Adrenal gland (tissue), 12 donors: ENCODE data around the gene PSAT1. TPM values are rescaled to one million over a fixed set of nuclear protein-coding genes. Genes with fewer than 3 reads are reported as not detected.
"Not testable (repeated sequence)": the region's sequence is repeated elsewhere in the genome, so short reads cannot be mapped to it uniquely, and the experiment has no call there.

Experiments used
- DNase-seq, 7 donors: peaks; one replicate each; pipeline ENCODE4 v3.0.0-alpha.2; 2019 to 2020
- H3K27ac ChIP-seq, 5 donors: fragments of 200-600 bp; sonication (generic) in 4 of 5; 1 replicate in 3 of 5; 2 replicates in 2 of 5; pipeline versions ENCODE4 v1.5.1 to v1.8.0; 2016 to 2020; ENCODE audit warnings: mild to moderate bottlenecking in 1 of 5
- H3K27me3 ChIP-seq: fragments of 200-600 bp; 2 replicates; pipeline ENCODE4 v1.8.0; 2021
- H3K36me3 ChIP-seq, 2 donors: fragments of 200-600 bp; replicated peaks in 1 of 2; 1 replicate in 1 of 2; 2 replicates in 1 of 2; pipeline versions ENCODE4 v1.5.1 to v1.8.0; 2018 to 2022
- H3K4me1 ChIP-seq, 2 donors: fragments of 200-600 bp; replicated peaks in 1 of 2; 1 replicate in 1 of 2; 2 replicates in 1 of 2; pipeline versions ENCODE4 v1.5.1 to v1.8.0; 2018 to 2021
- H3K4me3 ChIP-seq, 4 donors: fragments of 200-600 bp; sonication (generic) in 3 of 4; one replicate each; pipeline ENCODE4 v1.5.1; 2016 to 2018
- H3K9me3 ChIP-seq, 3 donors: fragments of 200-600 bp; sonication (generic) in 1 of 3; replicated peaks in 1 of 3; 1 replicate in 2 of 3; 2 replicates in 1 of 3; pipeline versions ENCODE4 v1.5.1 to v1.8.0; 2016 to 2021
- POLR2A ChIP-seq, 2 donors: fragments of 450-650 bp; IDR thresholded peaks; one replicate each; pipeline ENCODE4 v1.6.1; 2017; ENCODE audit warnings: antibody characterized with exemption in 2 of 2, mild to moderate bottlenecking in 2 of 2, moderate library complexity in 1 of 2
- WGBS, 4 donors: extraction: QIAGEN DNeasy Blood & Tissue Kit in 2 of 4; methylation state at CpG; one replicate each; pipeline versions ENCODE4 v1.1.5 to v1.1.7; 2013 to 2017; 5-methylcytosine and 5-hydroxymethylcytosine counted together
- intact Hi-C, 2 donors: fragments of 100-400 bp; cut with DNase I; formaldehyde crosslinking; loops; one replicate each; pipeline versions ENCODE4 v1.14.1 to v1.15.0; 2022 to 2023
- polyA plus RNA-seq, 3 donors: library from polyadenylated mRNA; stranded (reverse); fragments of 200-250 nt in 2 of 3; fragments of 350-450 nt in 1 of 3; fragmentation: Illumina TruSeq in 1 of 3; extraction: RNeasy Lipid Tissue Mini Kit (QIAGEN cat#74804) in 1 of 3; gene quantifications; one replicate each; pipeline ENCODE4 v1.2.3, GENCODE V29; 2013 to 2014
- total RNA-seq, 9 donors: library from RNA; depleted of rRNA in 4 of 9; stranded (reverse); fragments of >200 nt in 4 of 9; fragments of 120-200 nt in 1 of 9; fragmentation: NEBNext Ultra II Directional in 1 of 9; extraction: Animal tissue kit (Norgen Biotek cat#: 25700) in 1 of 9; gene quantifications; one replicate each; pipeline versions ENCODE4 v1.1.0 to v1.2.4, GENCODE V29; 2013 to 2023
- TF ChIP-seq, protein P1 (sequence below), 6 experiments: fragments of 450-650 bp in 4 of 6; fragments of 200-600 bp in 2 of 6; sonication (generic) in 1 of 6; IDR thresholded peaks; 1 replicate in 5 of 6; 2 replicates in 1 of 6; pipeline versions ENCODE4 v1.5.1 to v1.8.0; 2016 to 2021; ENCODE audit warnings: antibody characterized with exemption in 6 of 6, mild to moderate bottlenecking in 2 of 6, moderate library complexity in 1 of 6
- donor health status: healthy with polysubstance abuse.
- donor health status: Bipolar disorder and iron deficiency.
- donor health status: DM: yes; HTN: yes; CAD: no.
- donor health status: DM: no; HTN: no; CAD: no.
- donor health status: DM: no; HTN: no; CAD: no.
- donor health status: DM: yes; HTN: yes; CAD: no.

Gene PSAT1
- total and polyA plus RNA-seq, 12 donors, result 20.5 to 168 (median 73.1) TPM

DNA sequence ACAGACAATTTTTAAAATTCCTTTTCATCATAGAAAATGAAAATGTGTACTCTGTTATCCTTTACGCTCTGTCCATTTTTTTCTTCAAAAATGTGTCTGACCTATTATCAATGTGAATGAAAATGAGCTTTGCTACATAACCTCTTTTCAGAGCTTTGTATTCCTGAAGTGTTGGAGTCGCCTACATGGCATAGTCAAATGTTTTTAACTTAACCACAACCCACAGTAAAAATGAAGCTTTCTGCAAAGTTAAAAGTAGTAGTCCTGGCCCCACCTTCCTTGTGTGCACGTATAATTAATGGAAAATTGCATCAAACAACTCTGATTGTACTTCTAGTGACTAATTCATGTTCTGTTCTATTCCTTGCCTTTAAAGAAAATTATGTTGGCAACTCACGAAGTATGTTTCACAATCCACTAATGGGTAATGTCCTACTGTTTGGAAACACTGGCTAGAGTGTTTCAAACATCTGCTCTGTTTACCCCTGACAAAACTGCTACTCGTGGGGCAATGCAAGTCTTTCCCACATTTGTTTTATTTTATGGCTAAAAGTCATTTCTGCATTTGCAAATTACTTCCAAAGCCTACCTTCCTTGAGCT, 18.6 kb upstream of the PSAT1 start:
- Histone ChIP-seq H3K27ac (peak overlapping the region; percentile 45 to 74 (median 57)), H3K4me3 (no peak overlapping the region), H3K36me3 (no peaks in the 10 kb centered on the region), H3K27me3 (no peaks in the 10 kb centered on the region), H3K4me1 (peaks cover 35 to 38% of the 10 kb centered on the region in 2 donors), H3K9me3 (no peaks in the 10 kb centered on the region)
- WGBS, 4 donors, result 34 to 56% (median 46%) methylated on average over 5 of the region's 5 CpGs
- peak in 2 of 7 donors; percentile 24 to 40 for DNase-seq
- intact Hi-C loops, result no loop called here
- TF ChIP-seq, protein P1, sequence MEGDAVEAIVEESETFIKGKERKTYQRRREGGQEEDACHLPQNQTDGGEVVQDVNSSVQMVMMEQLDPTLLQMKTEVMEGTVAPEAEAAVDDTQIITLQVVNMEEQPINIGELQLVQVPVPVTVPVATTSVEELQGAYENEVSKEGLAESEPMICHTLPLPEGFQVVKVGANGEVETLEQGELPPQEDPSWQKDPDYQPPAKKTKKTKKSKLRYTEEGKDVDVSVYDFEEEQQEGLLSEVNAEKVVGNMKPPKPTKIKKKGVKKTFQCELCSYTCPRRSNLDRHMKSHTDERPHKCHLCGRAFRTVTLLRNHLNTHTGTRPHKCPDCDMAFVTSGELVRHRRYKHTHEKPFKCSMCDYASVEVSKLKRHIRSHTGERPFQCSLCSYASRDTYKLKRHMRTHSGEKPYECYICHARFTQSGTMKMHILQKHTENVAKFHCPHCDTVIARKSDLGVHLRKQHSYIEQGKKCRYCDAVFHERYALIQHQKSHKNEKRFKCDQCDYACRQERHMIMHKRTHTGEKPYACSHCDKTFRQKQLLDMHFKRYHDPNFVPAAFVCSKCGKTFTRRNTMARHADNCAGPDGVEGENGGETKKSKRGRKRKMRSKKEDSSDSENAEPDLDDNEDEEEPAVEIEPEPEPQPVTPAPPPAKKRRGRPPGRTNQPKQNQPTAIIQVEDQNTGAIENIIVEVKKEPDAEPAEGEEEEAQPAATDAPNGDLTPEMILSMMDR (IDR thresholded peaks at IDR 0.05), result no peak
- TF ChIP-seq POLR2A (IDR thresholded peaks at IDR 0.05), result peak in 1 of 2 donors; percentile 17

DNA sequence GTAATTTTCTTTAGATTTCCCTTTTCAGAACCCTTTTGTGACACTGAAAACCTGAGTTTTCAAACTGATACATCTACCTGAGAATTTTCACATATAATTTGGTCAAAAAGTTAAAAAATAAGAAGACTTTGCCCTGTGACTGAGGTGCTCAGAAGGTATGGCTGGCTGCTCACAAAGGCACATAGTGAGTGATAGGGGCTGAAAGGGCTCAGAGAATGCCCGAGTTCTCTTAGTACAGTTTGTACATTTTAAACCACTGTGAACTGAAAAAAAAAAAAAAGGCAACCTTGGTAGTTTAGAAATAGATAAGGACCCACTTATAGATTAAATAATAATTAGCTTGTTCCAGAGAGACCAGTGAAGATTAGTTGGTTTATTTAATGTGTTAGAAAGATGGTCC, 18.1 kb upstream of the PSAT1 start:
- H3K4me1 ChIP-seq, result peaks cover 35 to 38% of the 10 kb centered on the region in 2 donors
- H3K4me3 ChIP-seq, result no peak overlapping the region
- DNase-seq, result peak in 1 of 7 donors; percentile 32
- TF ChIP-seq POLR2A (IDR thresholded peaks at IDR 0.05), result no peak
- TF ChIP-seq, protein P1 (IDR thresholded peaks at IDR 0.05), result no peak
- no peaks in the 10 kb centered on the region for H3K27me3 ChIP-seq
- H3K36me3 ChIP-seq, result no peaks in the 10 kb centered on the region
- peak overlapping the region; percentile 45 to 74 (median 57) for H3K27ac ChIP-seq
- no peaks in the 10 kb centered on the region for H3K9me3 ChIP-seq
- intact Hi-C loops, result no loop called here
- 38 to 47% (median 42%) methylated on average over 1 of the region's 1 CpG for WGBS, 4 donors

DNA sequence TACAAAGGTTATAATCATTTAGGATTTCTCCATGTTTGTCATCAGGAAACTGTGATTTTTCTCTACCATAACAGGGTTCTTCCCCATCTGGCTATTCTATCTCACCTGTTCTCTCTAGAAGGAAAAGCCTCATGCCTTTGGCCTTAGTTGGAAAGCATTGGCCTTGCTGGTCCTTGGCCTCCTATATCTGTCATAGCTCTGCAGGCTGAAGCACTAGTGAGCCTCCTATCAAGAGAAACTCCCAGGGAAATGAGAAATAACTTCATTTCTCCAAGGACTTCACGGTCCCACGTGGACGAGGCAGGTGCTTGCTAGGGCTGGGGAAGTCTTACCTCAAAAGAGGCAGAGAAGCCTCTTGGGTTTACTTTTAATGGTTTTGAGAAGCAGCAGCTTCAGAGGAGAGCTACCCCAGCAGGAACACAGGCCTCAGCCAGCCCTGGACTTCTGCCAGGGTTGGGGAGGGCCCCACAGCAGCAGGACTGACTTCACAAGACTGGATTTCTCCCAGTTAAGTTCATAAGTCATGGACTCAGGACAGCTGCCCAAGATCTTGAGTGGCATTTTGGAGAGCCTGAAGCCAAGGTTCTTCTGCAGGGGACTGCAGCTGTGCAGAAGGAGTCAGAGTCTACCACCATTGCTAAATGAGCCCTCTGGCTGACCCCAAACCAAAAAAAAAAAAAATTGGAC, 15.8 kb upstream of the PSAT1 start:
- peak; percentile 79 to 94 (median 91) for DNase-seq
- WGBS, 4 donors, result 3 to 25% (median 21%) methylated on average over 2 to 3 of the region's 3 CpGs
- TF ChIP-seq, protein P1 (IDR thresholded peaks at IDR 0.05), result no peak
- Histone ChIP-seq H3K4me1 (peaks cover 35 to 38% of the 10 kb centered on the region in 2 donors), H3K36me3 (no peaks in the 10 kb centered on the region), H3K4me3 (no peak overlapping the region), H3K27ac (peak overlapping the region; percentile 20 to 74 (median 64)), H3K27me3 (no peaks in the 10 kb centered on the region), H3K9me3 (no peaks in the 10 kb centered on the region)
- intact Hi-C loops, result no loop called here

DNA sequence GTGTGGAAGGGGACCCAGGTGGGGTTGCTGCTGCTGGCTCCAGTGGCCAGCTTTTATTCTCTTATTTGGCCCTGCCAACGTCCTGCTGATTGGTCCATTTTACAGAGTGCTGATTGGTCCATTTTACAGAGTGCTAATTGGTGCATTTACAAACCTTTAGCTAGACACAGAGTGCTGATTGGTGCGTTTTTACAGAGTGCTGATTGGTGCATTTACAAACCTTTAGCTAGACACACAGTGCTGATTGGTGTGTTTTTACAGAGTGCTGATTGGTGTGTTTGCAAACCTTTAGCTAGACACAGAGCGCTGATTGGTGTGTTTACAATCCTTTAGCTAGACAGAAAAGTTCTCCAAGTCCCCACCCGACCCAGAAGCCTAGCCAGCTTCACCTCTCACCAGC, 12.7 kb upstream of the PSAT1 start:
- H3K27ac ChIP-seq, DNase-seq, H3K9me3 ChIP-seq, intact Hi-C loops, H3K27me3 ChIP-seq, H3K36me3 ChIP-seq, H3K4me3 ChIP-seq: not testable (repeated sequence)
- peaks cover 19 to 24% of the 10 kb centered on the region in 2 donors for H3K4me1 ChIP-seq
- WGBS, 4 donors, result 83 to 94% (median 88%) methylated on average over 4 of the region's 4 CpGs

DNA sequence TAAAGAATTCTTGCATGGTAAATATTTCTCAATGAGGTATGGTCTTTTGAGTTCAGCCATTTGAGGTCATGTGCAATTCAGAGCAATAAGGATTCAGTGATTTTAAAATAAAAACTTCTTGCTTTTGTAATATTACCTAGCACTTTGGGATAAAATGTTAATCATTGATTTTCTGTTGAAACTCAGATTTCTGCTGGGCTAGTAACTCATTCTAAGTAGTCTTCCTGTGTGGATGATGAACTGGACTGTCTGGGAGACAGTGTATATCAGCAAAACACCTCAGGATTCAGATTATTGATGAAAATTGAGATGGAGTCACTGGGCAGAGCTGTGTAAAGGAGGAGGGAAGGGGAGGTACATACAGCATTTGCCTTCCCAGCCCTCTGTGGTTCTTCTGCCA, 10.8 kb upstream of the PSAT1 start:
- DNase-seq, result no peak
- Histone ChIP-seq H3K36me3 (no peaks in the 10 kb centered on the region), H3K27me3 (no peaks in the 10 kb centered on the region), H3K4me1 (peaks cover 11 to 14% of the 10 kb centered on the region in 2 donors), H3K4me3 (no peak overlapping the region), H3K27ac (no peak overlapping the region), H3K9me3 (no peaks in the 10 kb centered on the region)
- intact Hi-C loops, result no loop called here
- TF ChIP-seq, protein P1 (IDR thresholded peaks at IDR 0.05), result no peak
- no peak for TF ChIP-seq POLR2A (IDR thresholded peaks at IDR 0.05)
